ENCODE measurements around the gene FGL2. TPM values are rescaled to one million over a fixed set of nuclear protein-coding genes. Genes with fewer than 3 reads are reported as not detected.
"Not testable (repeated sequence)": the region's sequence is repeated elsewhere in the genome, so short reads cannot be mapped to it uniquely, and the experiment has no call there.

The FGL2 gene
- total RNA-seq, 1 donor from 2014 or later, result 0.17 TPM

DNA sequence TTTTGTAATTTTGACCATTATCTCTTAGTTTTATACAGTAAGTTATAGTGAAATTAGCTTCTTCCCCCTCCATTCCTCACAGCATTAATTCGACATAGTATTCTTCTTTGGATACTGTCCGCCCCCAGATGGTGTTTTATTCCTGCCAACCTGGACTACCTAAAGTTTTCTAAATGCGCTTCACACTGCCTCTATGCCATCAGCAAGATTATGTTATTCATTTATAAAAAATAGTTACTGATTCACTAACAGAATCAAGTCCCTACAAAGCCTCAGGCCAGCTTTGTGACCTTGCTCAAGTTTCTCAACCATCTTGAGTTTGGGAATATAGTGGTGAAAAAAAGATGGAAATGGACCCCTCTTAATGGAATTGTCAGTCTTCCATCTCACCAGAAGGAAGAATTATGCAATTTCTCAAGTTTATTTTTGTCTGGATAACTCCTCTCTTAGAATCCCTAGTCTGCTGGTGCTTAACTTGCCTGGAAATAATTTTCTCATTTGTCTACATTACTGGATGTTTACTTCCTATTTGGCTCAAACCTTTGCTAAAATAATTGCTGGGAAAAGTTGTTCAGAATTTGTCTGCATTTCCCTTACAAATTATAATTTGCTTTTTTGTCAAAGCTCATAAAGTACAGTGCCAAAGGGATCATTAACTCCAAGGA is 16.7 kb upstream of the FGL2 start:
- no peak for DNase-seq

DNA sequence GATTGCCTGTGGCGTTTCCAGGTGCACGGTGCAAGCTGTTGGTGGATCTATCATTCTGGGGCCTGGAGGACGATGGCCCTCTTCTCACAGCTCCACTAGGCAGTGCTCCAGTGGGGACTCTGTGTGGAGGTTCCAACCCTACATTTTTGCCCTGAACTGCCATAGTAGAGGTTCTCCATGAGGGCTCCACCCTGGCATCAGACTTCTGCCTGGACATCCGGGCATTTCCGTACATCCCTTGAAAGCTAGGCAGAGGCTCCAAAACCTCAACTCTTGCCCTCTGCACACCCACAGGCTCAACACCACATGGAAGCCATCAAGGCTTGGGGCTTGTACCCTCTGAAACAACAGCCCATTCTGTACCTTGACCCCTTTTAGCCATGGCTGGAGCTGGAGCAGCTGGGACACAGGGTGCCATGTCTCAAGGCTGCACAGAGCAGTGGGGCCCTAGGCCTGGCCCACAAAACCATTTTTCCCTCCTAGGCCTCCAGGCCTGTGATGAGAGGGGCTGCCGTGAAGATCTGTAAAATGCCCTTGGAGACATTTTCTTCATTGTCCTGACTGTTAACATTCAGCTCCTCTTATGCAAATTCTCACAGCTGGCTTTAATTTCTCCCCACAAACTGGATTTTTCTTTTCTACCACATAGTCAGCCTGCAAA is 10.0 kb upstream of the FGL2 start:
- no peak for DNase-seq

- no peak for DNase-seq
Observed at GRCh38 chr7:77208416-77208815, 8.8 kb upstream of the FGL2 start.

DNA sequence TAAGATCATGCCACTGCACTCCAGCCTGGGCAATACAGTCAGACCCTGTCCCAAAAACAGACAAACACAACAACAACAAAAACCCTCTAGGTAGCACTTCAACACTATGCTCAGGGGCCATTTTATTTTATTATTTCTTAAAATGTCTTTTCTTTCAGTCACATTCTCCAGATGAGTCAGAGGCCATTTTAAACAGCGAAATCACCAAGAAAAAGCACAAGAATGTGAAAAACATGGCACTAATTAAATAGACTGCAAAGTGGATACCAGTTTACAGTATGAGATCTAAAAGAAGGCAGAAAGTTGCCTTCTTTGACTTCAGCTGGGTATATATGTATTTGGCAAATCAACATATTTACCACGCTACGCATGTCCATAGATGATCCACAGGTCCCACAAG is 6.1 kb upstream of the FGL2 start:
- no peak for DNase-seq

DNA sequence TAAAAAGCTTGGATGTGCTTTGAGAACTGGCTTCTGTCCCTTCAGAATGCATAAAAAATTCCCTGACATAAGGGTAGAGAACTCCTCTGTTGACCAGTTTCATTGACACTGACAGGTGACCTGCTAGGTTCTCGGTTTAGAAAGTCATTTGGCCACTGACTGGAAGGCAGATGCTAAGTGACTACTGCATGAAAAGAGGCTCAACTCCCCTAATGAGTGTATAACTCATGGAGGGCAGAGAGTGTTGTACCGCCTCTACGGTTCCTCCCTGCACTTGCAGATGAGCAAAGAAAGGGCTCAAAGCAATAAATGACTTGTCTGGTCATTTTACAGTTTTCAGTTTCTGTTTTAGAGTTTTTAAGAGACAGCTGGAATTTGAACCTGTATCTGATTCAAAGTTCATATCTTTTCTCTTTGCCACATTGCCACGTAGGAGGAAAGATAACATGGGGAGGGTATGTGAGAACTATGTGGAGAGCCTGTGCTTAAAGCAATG is 2.9 kb upstream of the FGL2 start:
- no peak for DNase-seq

DNA sequence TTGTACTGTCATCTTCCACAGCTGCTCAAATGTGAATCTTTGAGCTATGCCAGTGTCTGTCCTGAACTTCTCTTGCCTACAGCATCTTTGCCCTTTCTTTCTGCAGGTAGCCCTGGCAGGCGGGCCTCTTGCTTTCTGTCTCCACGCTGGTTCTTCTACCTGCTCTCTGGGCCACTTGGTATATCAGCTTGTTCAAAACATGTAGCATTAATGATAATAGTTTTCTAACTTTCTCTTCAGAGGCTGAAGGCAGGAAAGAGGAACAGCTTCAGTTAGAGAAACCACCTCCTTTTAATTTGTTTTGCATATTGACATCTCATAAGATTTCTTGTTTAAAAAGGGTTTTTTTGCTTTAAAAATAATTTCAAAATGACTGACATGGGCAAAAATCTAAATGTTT is 923 bp upstream of the FGL2 start:
- DNase-seq, result no peak

DNA sequence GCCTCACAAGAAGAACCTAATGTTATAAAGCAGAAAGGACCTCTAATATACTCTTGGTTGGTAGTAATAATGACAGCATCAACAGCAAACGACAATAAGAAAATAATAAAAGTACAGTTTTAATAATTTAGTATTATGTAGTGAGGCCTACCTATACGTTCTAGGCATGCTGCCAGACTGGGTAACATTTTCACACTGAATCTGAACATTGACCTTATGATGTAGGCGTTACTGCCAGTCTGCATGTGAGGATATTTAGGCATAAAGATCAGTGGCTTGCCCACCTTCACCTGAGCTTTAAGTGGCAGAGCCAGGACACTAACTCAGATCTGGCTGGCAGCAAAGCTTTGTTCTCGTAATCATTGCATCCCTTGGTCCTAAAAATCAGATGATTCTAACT is 2.5 kb downstream of the FGL2 start:
- DNase-seq, result no peak

DNA sequence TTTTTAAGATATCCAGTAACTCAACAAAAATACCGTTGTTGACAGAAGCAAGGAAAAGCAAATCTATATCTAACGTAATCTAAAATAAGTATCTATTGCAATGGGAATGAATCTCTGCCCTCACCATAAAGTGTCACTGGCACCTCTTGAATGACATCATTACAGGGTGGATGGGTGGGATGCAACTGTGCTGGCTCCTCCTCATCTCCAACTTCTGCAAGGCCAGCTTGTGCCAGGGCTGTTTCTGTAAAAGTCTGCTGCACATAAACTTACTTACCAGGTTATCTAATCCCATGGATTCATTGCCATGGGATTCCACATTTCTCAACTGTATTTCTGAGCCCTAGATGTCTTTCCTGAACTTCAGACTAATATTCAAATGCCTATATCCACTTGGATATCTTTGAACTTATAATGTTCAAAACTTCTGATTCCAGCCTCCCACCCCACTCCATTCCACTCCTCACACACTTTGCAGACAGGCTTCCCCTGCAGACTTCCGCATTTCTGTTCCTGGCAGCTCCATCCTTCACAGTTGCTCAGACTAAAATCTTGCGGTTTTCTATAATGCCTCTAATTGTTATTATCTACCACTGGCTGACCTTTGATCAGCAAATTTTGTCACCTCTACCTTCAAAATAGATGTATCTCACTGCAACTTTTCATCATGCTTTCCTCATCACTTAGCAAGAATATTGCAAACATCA is 10.7 kb downstream of the FGL2 start:
- DNase-seq, result no peak

- no peak for DNase-seq
Observed at GRCh38 chr7:77185866-77186265, 13.8 kb downstream of the FGL2 start.

DNA sequence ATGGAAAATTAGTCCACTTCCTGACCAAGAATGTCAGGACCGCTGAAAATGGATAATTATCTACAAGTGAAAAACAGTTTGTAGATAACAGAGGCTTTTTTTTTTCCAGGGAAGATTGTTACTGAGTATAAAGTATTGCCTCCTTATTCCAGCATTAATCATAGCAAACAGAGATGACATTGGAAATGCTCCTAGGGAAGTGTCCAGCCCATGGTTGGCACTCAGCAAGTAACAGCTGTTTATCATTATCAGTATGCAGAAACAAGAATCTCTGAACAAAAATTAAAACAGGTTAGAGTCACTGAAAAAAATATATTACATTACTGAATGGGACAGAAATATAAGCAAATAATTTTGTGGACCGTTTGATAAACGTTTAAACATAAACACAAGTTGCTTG is 14.6 kb downstream of the FGL2 start:
- no peak for DNase-seq

DNA sequence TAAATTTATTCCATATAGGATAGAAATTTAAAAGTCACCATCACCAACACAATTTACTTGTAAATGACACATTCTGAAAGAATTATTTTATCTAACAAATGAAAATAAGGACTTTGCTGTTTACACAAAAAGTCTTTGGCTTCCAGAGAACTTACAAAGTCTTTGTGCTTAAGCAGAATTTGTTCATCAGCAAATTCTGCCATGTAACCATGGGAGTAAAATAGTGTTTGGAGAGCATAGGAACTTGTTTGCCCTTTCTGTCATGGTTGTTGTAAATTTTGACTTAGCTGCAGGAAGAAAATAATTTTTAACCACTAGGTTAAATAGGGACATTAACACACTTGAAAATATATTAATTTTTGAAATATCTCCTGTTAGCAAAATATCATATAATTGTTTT is 15.2 kb downstream of the FGL2 start:
- DNase-seq, result no peak

DNA sequence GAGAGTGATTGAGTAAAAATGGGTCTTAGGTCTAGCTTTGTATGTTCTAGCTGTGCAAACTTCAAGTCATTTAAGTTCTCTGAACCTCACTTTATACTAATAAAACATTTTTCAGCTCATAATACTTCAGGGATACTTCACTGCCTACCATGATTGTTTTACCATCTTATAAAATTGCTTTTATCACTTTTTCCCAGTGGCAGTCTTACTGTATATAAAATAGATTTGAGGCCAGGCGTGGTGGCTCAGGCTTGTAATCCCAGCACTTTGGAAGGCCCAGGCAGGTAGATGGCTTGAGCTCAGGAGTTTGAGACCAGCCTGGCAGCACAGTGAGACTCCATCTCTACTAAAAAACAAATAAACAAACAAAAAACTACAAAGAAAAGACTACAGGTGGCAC is 17.4 kb downstream of the FGL2 start:
- DNase-seq, result no peak

GRCh38 chr7:77181734-77182133 is 17.9 kb downstream of the FGL2 start:
- no peak for DNase-seq

DNA sequence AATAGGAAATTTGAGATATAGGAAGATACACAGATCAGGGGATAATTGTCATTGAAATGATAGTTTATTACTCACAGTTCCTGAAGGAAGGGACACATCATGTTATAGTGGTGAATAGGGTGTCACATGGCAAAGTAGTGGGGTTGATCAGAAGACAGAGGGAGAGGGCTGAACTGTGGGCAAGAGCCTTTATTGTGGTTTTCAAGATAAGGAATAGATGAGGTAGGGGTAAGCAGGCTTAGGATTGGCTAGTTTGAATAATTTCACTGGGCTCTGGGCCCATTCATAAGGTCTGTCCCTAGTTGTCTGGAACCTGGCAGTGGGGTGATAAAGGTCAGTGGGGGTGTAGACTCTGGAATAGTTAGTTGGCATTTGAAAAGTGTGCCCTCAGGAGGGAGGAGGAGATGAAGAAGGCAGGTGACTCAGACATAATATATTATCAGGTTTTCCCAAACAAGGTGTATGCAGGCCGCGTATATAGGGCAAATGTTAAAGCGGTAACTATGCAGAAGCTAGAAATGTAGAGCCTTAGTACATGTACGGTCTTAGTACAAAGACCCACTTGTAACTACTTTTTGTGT is 18.5 kb downstream of the FGL2 start:
- no peak for DNase-seq

GRCh38 chr7:77178024-77178423 is 21.6 kb downstream of the FGL2 start:
- not testable (repeated sequence) for DNase-seq

DNA sequence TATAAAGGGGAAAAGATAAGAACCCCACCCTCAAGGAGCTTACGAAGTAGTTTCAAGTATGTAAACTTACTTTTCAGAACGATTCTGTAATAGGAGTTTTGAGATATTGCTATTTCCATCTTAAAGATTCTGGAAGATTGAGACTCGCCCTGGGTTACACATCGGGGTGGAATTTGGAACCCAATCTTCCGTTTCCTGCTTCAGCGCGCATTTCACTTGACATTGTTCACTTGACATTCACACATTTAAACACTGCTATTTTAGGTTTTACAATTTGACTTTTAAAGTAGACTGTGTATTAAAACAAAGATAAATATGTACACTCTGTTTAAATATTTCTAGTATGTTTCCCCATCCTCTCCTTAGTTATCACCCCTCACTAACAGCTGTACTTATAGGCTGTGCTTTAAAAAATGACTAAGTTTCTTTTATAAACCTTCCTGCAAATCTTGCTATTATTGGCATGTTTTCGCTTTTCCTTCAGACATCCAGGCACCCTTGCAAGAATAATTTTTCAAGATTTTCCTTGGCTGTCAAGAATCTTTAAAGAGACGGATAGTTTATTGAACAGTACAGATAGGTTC is 22.2 kb downstream of the FGL2 start:
- not testable (repeated sequence) for DNase-seq

GRCh38 chr7:77175274-77175800 is 24.3 kb downstream of the FGL2 start:
- DNase-seq, result not testable (repeated sequence)

DNA sequence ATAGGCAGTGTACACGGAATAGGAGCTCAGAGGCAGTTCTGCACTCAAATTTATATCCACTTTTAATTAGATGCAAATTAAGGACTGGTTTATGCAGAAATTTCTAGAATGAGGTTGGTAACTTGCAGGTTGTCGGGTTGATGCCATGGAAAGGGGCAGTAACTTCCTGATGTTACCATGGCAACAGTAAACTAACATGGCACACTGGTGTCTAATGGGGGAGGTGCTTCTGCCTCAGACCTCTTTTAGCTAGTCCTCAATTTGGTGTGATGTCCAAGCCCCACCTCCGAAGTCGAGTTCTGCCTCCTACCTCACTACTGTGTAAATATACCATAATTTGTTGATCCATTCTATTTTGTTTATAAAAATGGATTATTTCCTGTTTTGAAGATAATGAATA is 25.2 kb downstream of the FGL2 start:
- not testable (repeated sequence) for DNase-seq

GRCh38 chr7:77172437-77173172 is 27.0 kb downstream of the FGL2 start:
- not testable (repeated sequence) for DNase-seq

GRCh38 chr7:77171073-77171472 is 28.5 kb downstream of the FGL2 start:
- not testable (repeated sequence) for DNase-seq

DNA sequence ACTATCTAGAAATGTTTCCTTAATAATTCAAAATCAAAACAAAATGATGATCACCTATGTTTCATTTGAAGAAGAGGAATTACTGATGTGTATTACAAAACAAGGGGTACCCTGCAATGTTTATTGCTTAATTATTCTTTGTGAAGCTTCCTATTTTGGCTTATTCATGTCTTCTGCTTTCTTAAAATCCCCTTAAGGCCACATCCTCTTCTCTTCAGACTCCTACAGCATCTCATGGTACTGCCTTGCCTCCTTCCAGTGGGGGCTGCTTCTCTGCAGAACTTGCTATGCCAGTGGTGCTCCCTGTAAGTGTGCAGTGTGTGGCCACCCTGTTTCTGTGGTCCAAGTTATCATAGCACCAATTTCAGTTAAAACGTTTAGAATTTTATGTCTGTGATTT is 42.2 kb downstream of the FGL2 start:
- no peak for DNase-seq

- DNase-seq, result not testable (repeated sequence)
Observed at GRCh38 chr7:77157034-77157433, 42.6 kb downstream of the FGL2 start.
